Hepatocyte (in vitro differentiated cells): Measurements from ENCODE around the gene CYS1. TPM values are rescaled to one million over a fixed set of nuclear protein-coding genes. Genes with fewer than 3 reads are reported as not detected.

Source experiments
- DNase-seq: peaks from one replicate; pipeline ENCODE4 v3.0.0-alpha.2; 2016; ENCODE audit warnings: low spot score
- H2AFZ ChIP-seq: fragments of 200-600 bp; sonication (generic); 2 replicates; pipeline ENCODE4 v1.6.0; 2016; ENCODE audit warnings: antibody characterized with exemption, mild to moderate bottlenecking
- H3K27ac ChIP-seq: fragments of 200-600 bp; sonication (generic); 2 replicates; pipeline ENCODE4 v1.5.1; 2016; ENCODE audit warnings: mild to moderate bottlenecking
- H3K27me3 ChIP-seq: fragments of 200-600 bp; sonication (generic); 2 replicates; pipeline ENCODE4 v1.6.1; 2016
- H3K36me3 ChIP-seq: fragments of 200-600 bp; sonication (generic); replicated peaks from 2 replicates; pipeline ENCODE4 v1.5.1; 2016; ENCODE audit warnings: low read depth; ENCODE audit not compliant: insufficient read depth
- H3K4me1 ChIP-seq: fragments of 200-600 bp; sonication (generic); 2 replicates; pipeline ENCODE4 v1.5.1; 2016; ENCODE audit warnings: mild to moderate bottlenecking, moderate library complexity; ENCODE audit not compliant: insufficient read depth
- H3K4me2 ChIP-seq: fragments of 200-600 bp; sonication (generic); 2 replicates; pipeline ENCODE4 v1.6.0; 2016
- H3K4me3 ChIP-seq: fragments of 200-600 bp; sonication (generic); 2 replicates; pipeline ENCODE4 v1.5.1; 2016; ENCODE audit warnings: mild to moderate bottlenecking
- H3K79me2 ChIP-seq: fragments of 200-600 bp; sonication (generic); 2 replicates; pipeline ENCODE4 v1.6.0; 2017; ENCODE audit warnings: mild to moderate bottlenecking
- H3K9me2 ChIP-seq: fragments of 200-600 bp; sonication (generic); replicated peaks from 2 replicates; pipeline ENCODE4 v1.6.0; 2017; ENCODE audit warnings: mild to moderate bottlenecking; ENCODE audit not compliant: insufficient read depth
- H3K9me3 ChIP-seq: fragments of 200-600 bp; sonication (generic); 2 replicates; pipeline ENCODE4 v1.5.1; 2016; ENCODE audit warnings: low read depth, mild to moderate bottlenecking
- H4K20me1 ChIP-seq: fragments of 200-600 bp; sonication (generic); 2 replicates; pipeline ENCODE4 v1.6.0; 2016; ENCODE audit warnings: mild to moderate bottlenecking; ENCODE audit not compliant: insufficient read depth, poor library complexity, severe bottlenecking
- EZH2 ChIP-seq: fragments of 200-600 bp; sonication (generic); IDR thresholded peaks from 2 replicates; pipeline ENCODE4 v1.6.1; 2016; ENCODE audit warnings: antibody characterized with exemption, mild to moderate bottlenecking, borderline replicate concordance
- EZH2phosphoT487 ChIP-seq: fragments of 200-600 bp; sonication (generic); IDR thresholded peaks from one replicate; pipeline ENCODE4 v1.6.1; 2018; ENCODE audit warnings: antibody characterized with exemption, mild to moderate bottlenecking, low read depth, moderate library complexity; ENCODE audit not compliant: unreplicated experiment, severe bottlenecking
- WGBS: methylation state at CpG from one replicate; pipeline ENCODE4 v1.1.6; 2016; ENCODE audit warnings: low lambda C conversion rate; ENCODE audit errors: missing lambda C conversion rate; 5-methylcytosine and 5-hydroxymethylcytosine counted together
- polyA plus RNA-seq: library from polyadenylated mRNA; unstranded; fragments of >200 nt; fragmentation: Nextera tagmentation; extraction: Ambion mirVana; gene quantifications from 2 replicates; pipeline ENCODE4 v1.2.1, GENCODE V29; 2016
- small RNA-seq: library from RNA; depleted of rRNA; stranded (forward); fragments of <200 nt; gene quantifications from one replicate; pipeline ENCODE3, GENCODE V24; 2014
- total RNA-seq: library from RNA; depleted of rRNA; stranded (reverse); fragments of >200 nt; gene quantifications from 2 replicates; pipeline ENCODE4 v1.2.3, GENCODE V29; 2014
- TF ChIP-seq, protein P1 (sequence below): fragments of 200-600 bp; sonication (generic); IDR thresholded peaks from 2 replicates; pipeline ENCODE4 v1.5.1; 2016; ENCODE audit warnings: antibody characterized with exemption, mild to moderate bottlenecking; ENCODE audit not compliant: poor library complexity

Gene CYS1
- total and polyA plus RNA-seq, 2 experiments from 2014 or later, result 2.7 to 2.9 TPM

DNA sequence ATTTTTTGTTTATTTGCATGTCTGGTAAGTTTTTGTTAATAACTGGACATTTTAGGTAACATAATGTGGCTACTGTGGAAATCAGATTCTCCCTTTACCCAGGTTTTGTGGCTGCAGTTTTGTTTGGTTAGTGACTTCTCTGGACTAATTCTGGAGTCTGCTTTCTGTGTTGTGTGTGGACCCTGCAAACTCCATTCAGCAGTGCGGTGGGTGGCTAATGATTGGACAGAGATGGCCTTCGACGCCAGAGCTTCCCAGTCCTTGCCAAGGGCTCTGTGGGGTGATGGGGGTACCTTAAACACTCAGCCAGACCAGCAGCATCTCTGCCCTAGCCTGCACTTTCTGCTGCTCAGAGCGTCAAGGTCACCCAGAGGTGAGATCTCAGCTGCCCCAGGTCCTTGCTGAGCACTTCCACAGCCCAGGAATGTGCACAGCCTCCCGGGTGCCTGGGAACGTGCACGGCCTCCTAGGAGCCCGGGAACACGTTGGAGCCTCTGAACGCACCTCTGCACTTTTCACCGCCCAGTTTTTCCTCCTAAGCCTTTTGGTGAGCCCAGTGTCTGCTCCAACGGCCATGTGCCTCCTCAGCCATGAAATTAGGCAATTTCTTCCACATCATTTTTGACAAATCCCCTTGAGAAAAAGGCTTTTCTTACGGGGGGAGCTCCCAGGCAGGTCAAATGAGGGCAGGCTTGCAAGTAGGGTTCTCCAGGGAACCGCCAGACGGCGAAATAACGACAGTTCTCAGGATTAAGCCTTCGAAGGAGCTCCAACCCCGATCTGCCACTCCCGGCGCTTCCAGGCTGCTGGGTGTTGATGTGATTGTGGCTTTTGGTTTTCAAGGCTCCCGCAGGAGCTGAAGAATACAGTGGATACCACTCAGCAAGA, 72.0 kb downstream of the CYS1 start:
- Histone ChIP-seq H3K4me2 (no peak overlapping the region), H3K36me3 (no peaks in the 10 kb centered on the region), H3K27me3 (no peaks in the 10 kb centered on the region), H4K20me1 (no peaks in the 10 kb centered on the region), H3K4me1 (peaks cover 12% of the 10 kb centered on the region), H2AFZ (no peak overlapping the region), H3K9me2 (no peaks in the 10 kb centered on the region), H3K4me3 (no peak overlapping the region), H3K27ac (no peak overlapping the region), H3K79me2 (no peaks in the 10 kb centered on the region), H3K9me3 (no peaks in the 10 kb centered on the region)
- DNase-seq, result no peak
- TF ChIP-seq EZH2phosphoT487, result no peak
- TF ChIP-seq, protein P1, sequence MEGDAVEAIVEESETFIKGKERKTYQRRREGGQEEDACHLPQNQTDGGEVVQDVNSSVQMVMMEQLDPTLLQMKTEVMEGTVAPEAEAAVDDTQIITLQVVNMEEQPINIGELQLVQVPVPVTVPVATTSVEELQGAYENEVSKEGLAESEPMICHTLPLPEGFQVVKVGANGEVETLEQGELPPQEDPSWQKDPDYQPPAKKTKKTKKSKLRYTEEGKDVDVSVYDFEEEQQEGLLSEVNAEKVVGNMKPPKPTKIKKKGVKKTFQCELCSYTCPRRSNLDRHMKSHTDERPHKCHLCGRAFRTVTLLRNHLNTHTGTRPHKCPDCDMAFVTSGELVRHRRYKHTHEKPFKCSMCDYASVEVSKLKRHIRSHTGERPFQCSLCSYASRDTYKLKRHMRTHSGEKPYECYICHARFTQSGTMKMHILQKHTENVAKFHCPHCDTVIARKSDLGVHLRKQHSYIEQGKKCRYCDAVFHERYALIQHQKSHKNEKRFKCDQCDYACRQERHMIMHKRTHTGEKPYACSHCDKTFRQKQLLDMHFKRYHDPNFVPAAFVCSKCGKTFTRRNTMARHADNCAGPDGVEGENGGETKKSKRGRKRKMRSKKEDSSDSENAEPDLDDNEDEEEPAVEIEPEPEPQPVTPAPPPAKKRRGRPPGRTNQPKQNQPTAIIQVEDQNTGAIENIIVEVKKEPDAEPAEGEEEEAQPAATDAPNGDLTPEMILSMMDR, result no peak
- no peak for TF ChIP-seq EZH2
- 77% methylated on average over 22 of the region's 22 CpGs for WGBS

DNA sequence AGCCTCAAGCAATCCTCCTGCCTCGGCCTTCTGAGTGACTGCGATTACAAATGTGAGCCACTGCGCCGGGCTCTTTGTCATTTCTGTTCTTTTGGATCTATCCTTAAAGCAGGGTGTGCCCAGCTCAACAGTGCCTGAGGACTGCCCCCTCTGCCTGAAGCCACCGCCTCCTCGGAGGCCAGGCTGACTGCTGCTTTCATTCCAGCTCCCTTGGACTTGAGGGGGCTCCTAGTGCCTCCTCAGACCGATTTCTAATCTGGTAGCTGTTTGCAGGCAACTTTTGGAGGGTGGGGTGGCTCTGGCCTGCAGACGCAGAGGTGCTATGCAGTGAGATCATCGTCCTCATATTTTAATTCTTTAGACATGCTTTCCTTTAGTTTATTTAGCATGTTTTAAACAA, 72.8 kb downstream of the CYS1 start:
- H2AFZ ChIP-seq, result no peak overlapping the region
- H3K27ac ChIP-seq, result no peak overlapping the region

More for the DNA sequence above, 72.8 kb downstream of the CYS1 start:
- Histone ChIP-seq H4K20me1 (no peaks in the 10 kb centered on the region), H3K4me2 (no peak overlapping the region), H3K4me1 (peaks cover 12% of the 10 kb centered on the region), H3K36me3 (no peaks in the 10 kb centered on the region), H3K9me3 (no peaks in the 10 kb centered on the region), H3K27me3 (no peaks in the 10 kb centered on the region), H3K9me2 (no peaks in the 10 kb centered on the region), H3K4me3 (no peak overlapping the region), H3K79me2 (no peaks in the 10 kb centered on the region)
- no peak for DNase-seq
- TF ChIP-seq EZH2phosphoT487, result no peak
- TF ChIP-seq EZH2, result no peak
- TF ChIP-seq, protein P1, result no peak
- 66% methylated on average over 9 of the region's 9 CpGs for WGBS

Small RNA genes within 50 kb of the gene (small RNA-seq; reads per million reads assigned to genes)
- not detected for gene RF00568

Other genes with a start within 250 kb of the CYS1 start
- 14.7 and 19.4 TPM in 2 replicates for gene TAF1B, start 236.9 kb downstream of the CYS1 start, total RNA-seq
- gene TAF1B, start 236.9 kb downstream of the CYS1 start, polyA plus RNA-seq, result 8.0 and 13.2 TPM in 2 replicates
- gene GRHL1, start 128.7 kb downstream of the CYS1 start, total RNA-seq, result 10.0 and 10.9 TPM in 2 replicates
- 4.0 and 9.5 TPM in 2 replicates for gene GRHL1, start 128.7 kb downstream of the CYS1 start, polyA plus RNA-seq
- 8.6 and 11.3 TPM in 2 replicates for gene KLF11, start 36.9 kb downstream of the CYS1 start, total RNA-seq
- 7.7 and 10.2 TPM in 2 replicates for gene KLF11, start 36.9 kb downstream of the CYS1 start, polyA plus RNA-seq
- 15.2 and 20.0 TPM in 2 replicates for gene RRM2, start 42.3 kb upstream of the CYS1 start, total RNA-seq
- gene RRM2, start 42.3 kb upstream of the CYS1 start, polyA plus RNA-seq, result 40.9 and 49.7 TPM in 2 replicates
- gene HPCAL1, start 222.5 kb upstream of the CYS1 start, total RNA-seq, result 13.8 and 22.5 TPM in 2 replicates
- gene HPCAL1, start 222.5 kb upstream of the CYS1 start, polyA plus RNA-seq, result 37.4 and 39.1 TPM in 2 replicates